Peyer's patch (tissue), 4 donors: ENCODE data around the gene B3GAT2. TPM values are rescaled to one million over a fixed set of nuclear protein-coding genes. Genes with fewer than 3 reads are reported as not detected.

Experiments
- DNase-seq, 3 donors: peaks; one replicate each; pipeline ENCODE4 v3.0.0-alpha.2; 2017 to 2019
- H3K27ac ChIP-seq, 4 donors: fragments of 200-600 bp; sonication (generic); one replicate each; pipeline ENCODE4 v1.5.1; 2016 to 2019
- H3K27me3 ChIP-seq, 2 donors: fragments of 200-600 bp; sonication (generic); one replicate each; pipeline ENCODE4 v1.5.1; 2019
- H3K36me3 ChIP-seq, 3 donors: fragments of 200-600 bp; sonication (generic); one replicate each; pipeline ENCODE4 v1.5.1; 2016 to 2019
- H3K4me1 ChIP-seq, 4 donors: fragments of 200-600 bp; sonication (generic); one replicate each; pipeline ENCODE4 v1.5.1; 2016 to 2019
- H3K4me3 ChIP-seq, 4 donors: fragments of 200-600 bp; sonication (generic); 1 replicate in 3 of 4; 2 replicates in 1 of 4; pipeline ENCODE4 v1.5.1; 2016 to 2019; ENCODE audit warnings: mild to moderate bottlenecking in 1 of 4
- H3K9me3 ChIP-seq, 4 donors: fragments of 200-600 bp; sonication (generic); one replicate each; pipeline ENCODE4 v1.5.1; 2016 to 2019; ENCODE audit warnings: mild to moderate bottlenecking in 1 of 4
- CTCF ChIP-seq, 6 experiments: fragments of 450-650 bp in 4 of 6; fragments of 200-600 bp in 2 of 6; sonication (generic) in 1 of 6; IDR thresholded peaks; one replicate each; pipeline ENCODE4 v1.5.1; 2017 to 2019; ENCODE audit warnings: antibody characterized with exemption in 6 of 6, mild to moderate bottlenecking in 3 of 6, moderate library complexity in 1 of 6
- POLR2A ChIP-seq, 2 donors: fragments of 450-650 bp; IDR thresholded peaks; one replicate each; pipeline ENCODE4 v1.5.1; 2017; ENCODE audit warnings: antibody characterized with exemption in 2 of 2, mild to moderate bottlenecking in 2 of 2, moderate library complexity in 2 of 2
- total RNA-seq, 4 donors: library from RNA; depleted of rRNA; stranded (reverse); fragments of >200 nt; gene quantifications; one replicate each; pipeline ENCODE4 v1.1.0, GENCODE V29; 2016

Gene B3GAT2
- total RNA-seq, 4 donors from 2014 or later, result not detected

GRCh38 chr6:70823651-70824050 lies 133.2 kb downstream of the B3GAT2 start:
- H3K4me3 ChIP-seq, result no peak overlapping the region
- TF ChIP-seq CTCF (IDR thresholded peaks at IDR 0.05) (no peak), POLR2A (IDR thresholded peaks at IDR 0.05) (no peak)
- H3K36me3 ChIP-seq, result no peaks in the 10 kb centered on the region
- no peak for DNase-seq
- H3K27ac ChIP-seq, result no peak overlapping the region
- no peaks in the 10 kb centered on the region for H3K27me3 ChIP-seq
- no peaks in the 10 kb centered on the region for H3K9me3 ChIP-seq
- no peaks in the 10 kb centered on the region for H3K4me1 ChIP-seq

GRCh38 chr6:70821751-70822150 lies 135.1 kb downstream of the B3GAT2 start:
- H3K27ac ChIP-seq, result no peak overlapping the region
- H3K27me3 ChIP-seq, result no peaks in the 10 kb centered on the region
- TF ChIP-seq POLR2A (IDR thresholded peaks at IDR 0.05) (no peak), CTCF (IDR thresholded peaks at IDR 0.05) (no peak)
- no peaks in the 10 kb centered on the region for H3K4me1 ChIP-seq
- DNase-seq, result no peak
- no peak overlapping the region for H3K4me3 ChIP-seq
- no peaks in the 10 kb centered on the region for H3K36me3 ChIP-seq
- no peaks in the 10 kb centered on the region for H3K9me3 ChIP-seq

GRCh38 chr6:70820778-70821177 lies 136.1 kb downstream of the B3GAT2 start:
- Histone ChIP-seq H3K27ac (no peak overlapping the region), H3K36me3 (no peaks in the 10 kb centered on the region), H3K4me1 (no peaks in the 10 kb centered on the region), H3K4me3 (no peak overlapping the region), H3K9me3 (no peaks in the 10 kb centered on the region), H3K27me3 (no peaks in the 10 kb centered on the region)
- no peak for TF ChIP-seq CTCF (IDR thresholded peaks at IDR 0.05)
- TF ChIP-seq POLR2A (IDR thresholded peaks at IDR 0.05), result no peak
- no peak for DNase-seq

GRCh38 chr6:70819646-70820045 lies 137.2 kb downstream of the B3GAT2 start:
- no peak for DNase-seq
- TF ChIP-seq CTCF (IDR thresholded peaks at IDR 0.05) (no peak), POLR2A (IDR thresholded peaks at IDR 0.05) (no peak)
- Histone ChIP-seq H3K27ac (no peak overlapping the region), H3K9me3 (no peaks in the 10 kb centered on the region), H3K27me3 (no peaks in the 10 kb centered on the region), H3K36me3 (no peaks in the 10 kb centered on the region), H3K4me1 (no peaks in the 10 kb centered on the region), H3K4me3 (no peak overlapping the region)

- H3K27me3 ChIP-seq, result no peaks in the 10 kb centered on the region
- TF ChIP-seq POLR2A (IDR thresholded peaks at IDR 0.05) (no peak), CTCF (IDR thresholded peaks at IDR 0.05) (no peak)
- H3K36me3 ChIP-seq, result no peaks in the 10 kb centered on the region
- H3K4me1 ChIP-seq, result no peaks in the 10 kb centered on the region
- no peaks in the 10 kb centered on the region for H3K9me3 ChIP-seq
- no peak overlapping the region for H3K27ac ChIP-seq
- H3K4me3 ChIP-seq, result no peak overlapping the region
- no peak for DNase-seq
These were observed 143.0 kb downstream of the B3GAT2 start for GRCh38 chr6:70813885-70814284.

- H3K9me3 ChIP-seq, result no peaks in the 10 kb centered on the region
- H3K27ac ChIP-seq, result no peak overlapping the region
- TF ChIP-seq POLR2A (IDR thresholded peaks at IDR 0.05), result no peak
- TF ChIP-seq CTCF (IDR thresholded peaks at IDR 0.05), result no peak
These were observed 145.1 kb downstream of the B3GAT2 start for GRCh38 chr6:70811788-70812187.

More at GRCh38 chr6:70811788-70812187, 145.1 kb downstream of the B3GAT2 start:
- no peaks in the 10 kb centered on the region for H3K36me3 ChIP-seq
- no peak for DNase-seq
- H3K4me1 ChIP-seq, result no peaks in the 10 kb centered on the region
- no peak overlapping the region for H3K4me3 ChIP-seq
- no peaks in the 10 kb centered on the region for H3K27me3 ChIP-seq
